ENCODE measurements around the gene CARD14.

Gene CARD14

GRCh38 chr17:80245566-80246265, 75.9 kb downstream of the CARD14 start:
- DNase-seq (ENCODE audit: low read depth) = no peak
- no peak for TF ChIP-seq CTCF (IDR thresholded peaks at IDR 0.05; ENCODE audit: low read depth, low read length, missing control alignments)
- no peak overlapping the region for H3K4me3 ChIP-seq (ENCODE audit: low read depth, low read length)
- in situ Hi-C loops (cut with HindIII; ENCODE audit: low sequenced_read_pairs) = no loop called here

DNA sequence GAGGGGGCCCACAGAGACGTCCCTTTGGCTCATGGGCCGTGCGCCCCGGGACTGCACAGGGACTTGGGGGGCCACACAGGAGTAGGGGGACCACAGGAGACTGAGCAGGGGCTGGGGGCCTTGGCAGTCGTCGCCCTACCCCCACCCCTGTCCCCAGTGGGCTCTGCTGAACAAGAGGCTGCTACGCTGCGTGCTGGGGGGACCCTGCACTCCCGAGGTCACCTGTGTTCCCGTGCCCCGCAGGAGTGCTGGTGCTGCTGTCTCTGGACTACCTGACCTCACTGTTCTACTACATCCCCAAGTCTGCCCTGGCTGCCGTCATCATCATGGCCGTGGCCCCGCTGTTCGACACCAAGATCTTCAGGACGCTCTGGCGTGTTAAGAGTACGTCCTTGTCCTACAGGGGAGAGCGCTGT, 76.4 kb downstream of the CARD14 start:
- TF ChIP-seq CTCF (IDR thresholded peaks at IDR 0.05; ENCODE audit: low read depth, low read length, missing control alignments) = no peak
- in situ Hi-C loops (cut with HindIII; ENCODE audit: low sequenced_read_pairs) = no loop called here
- no peak overlapping the region for H3K4me3 ChIP-seq (ENCODE audit: low read depth, low read length)
- DNase-seq (ENCODE audit: low read depth) = no peak

GRCh38 chr17:80246726-80247125, 76.9 kb downstream of the CARD14 start:
- H3K4me3 ChIP-seq (ENCODE audit: low read depth, low read length) = no peak overlapping the region
- no peak for TF ChIP-seq CTCF (IDR thresholded peaks at IDR 0.05; ENCODE audit: low read depth, low read length, missing control alignments)
- in situ Hi-C loops (cut with HindIII; ENCODE audit: low sequenced_read_pairs) = no loop called here
- no peak for DNase-seq (ENCODE audit: low read depth)

DNA sequence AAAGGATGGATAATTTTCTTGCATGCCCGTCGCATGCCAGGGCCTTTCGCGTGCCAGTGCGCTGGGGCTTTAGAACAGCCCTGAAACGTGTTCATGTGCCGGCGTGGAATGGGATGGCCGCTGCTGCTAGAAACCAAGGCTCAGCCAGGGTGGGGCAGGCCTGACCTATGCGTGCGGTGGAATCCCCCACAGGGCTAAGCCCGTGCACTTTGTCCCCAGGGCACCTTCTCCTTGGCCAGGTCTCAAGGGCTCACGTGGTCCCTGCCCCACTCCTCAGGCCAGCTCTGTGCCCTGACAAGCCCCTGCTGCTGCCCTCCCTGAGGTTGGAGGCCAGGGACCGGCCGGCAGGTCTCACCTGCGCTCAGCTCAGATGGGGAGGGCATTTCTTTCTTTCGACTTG, 77.7 kb downstream of the CARD14 start:
- no peak overlapping the region for H3K4me3 ChIP-seq (ENCODE audit: low read depth, low read length)
- in situ Hi-C loops (cut with HindIII; ENCODE audit: low sequenced_read_pairs) = no loop called here
- no peak for TF ChIP-seq CTCF (IDR thresholded peaks at IDR 0.05; ENCODE audit: low read depth, low read length, missing control alignments)
- DNase-seq (ENCODE audit: low read depth) = no peak

DNA sequence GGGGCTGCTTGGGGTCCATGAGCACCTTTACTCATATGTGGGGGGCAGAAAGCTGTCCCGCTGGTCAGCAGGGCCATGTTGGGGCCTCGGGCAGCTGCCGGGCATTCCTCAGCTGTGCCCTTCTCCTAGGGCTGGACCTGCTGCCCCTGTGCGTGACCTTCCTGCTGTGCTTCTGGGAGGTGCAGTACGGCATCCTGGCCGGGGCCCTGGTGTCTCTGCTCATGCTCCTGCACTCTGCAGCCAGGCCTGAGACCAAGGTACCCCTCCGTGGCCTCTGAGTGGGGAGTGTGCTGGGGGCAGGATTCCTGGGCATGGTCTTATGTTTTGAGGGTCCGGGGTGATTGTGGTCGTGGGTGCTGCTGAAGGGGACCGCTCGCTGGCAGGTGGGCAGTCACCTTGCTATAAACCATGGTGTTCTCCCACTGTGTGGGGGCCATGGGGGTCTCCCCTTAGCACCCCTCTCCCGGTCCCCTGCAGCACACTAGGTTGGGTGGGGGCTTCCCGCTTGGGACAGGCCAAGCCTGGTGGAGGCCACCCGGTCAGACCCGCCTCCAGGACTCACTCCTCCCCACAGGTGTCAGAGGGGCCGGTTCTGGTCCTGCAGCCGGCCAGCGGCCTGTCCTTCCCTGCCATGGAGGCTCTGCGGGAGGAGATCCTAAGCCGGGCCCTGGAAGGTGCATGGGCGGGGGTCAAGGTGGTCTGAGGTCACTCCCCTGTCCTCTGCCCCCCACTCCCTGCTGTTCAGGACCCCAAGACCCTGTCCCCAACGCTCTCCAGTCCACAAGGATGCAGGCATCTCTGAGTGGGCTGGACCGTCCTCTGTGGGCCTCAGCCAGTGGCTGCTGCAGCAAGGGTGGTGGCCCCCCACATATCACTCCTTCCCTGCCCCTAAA, 78.4 kb downstream of the CARD14 start:
- no peak for TF ChIP-seq CTCF (IDR thresholded peaks at IDR 0.05; ENCODE audit: low read depth, low read length, missing control alignments)
- no peak for DNase-seq (ENCODE audit: low read depth)
- H3K4me3 ChIP-seq (ENCODE audit: low read depth, low read length) = no peak overlapping the region
- in situ Hi-C loops (cut with HindIII; ENCODE audit: low sequenced_read_pairs) = no loop called here

- DNase-seq (ENCODE audit: low read depth) = no peak
- H3K4me3 ChIP-seq (ENCODE audit: low read depth, low read length) = no peak overlapping the region
- TF ChIP-seq CTCF (IDR thresholded peaks at IDR 0.05; ENCODE audit: low read depth, low read length, missing control alignments) = no peak
These were observed 79.3 kb downstream of the CARD14 start for GRCh38 chr17:80248894-80249710.

More at GRCh38 chr17:80248894-80249710, 79.3 kb downstream of the CARD14 start:
- in situ Hi-C loops (cut with HindIII; ENCODE audit: low sequenced_read_pairs) = no loop called here

Data from astrocyte of the cerebellum (primary cell).